ENCODE results near the gene PTP4A2. TPM values are rescaled to one million over a fixed set of nuclear protein-coding genes. Genes with fewer than 3 reads are reported as not detected.

The PTP4A2 gene
- total and polyA plus RNA-seq, 2 of the 13 experiments (the other 11 are each of a cell fraction or from before 2014, with no cell fraction given): 173 to 225 TPM

DNA sequence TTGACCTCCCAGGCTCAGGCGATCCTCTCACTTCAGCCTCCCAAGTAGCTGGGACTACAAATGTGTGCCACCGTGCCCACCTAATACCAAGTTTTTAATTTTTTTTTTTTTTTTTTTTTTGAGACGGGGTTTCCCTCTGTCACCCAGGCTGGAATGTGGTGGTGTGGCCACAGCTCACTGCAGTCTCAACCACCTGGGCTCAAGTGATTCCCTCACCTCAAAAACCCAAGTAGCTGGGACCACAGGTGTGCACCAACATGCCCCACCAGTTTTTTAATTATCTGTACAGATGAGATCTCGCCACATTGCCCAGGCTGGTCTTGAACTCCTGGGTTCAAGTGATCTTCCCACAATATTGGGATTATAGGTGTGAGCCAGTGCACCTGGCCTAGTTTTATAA is 22.7 kb downstream of the PTP4A2 start (continued):
- TF ChIP-seq AKAP8 (CRISPR knock-in tag; IDR thresholded peaks at IDR 0.05) (no peak), ZNF501 (CRISPR knock-in tag; IDR thresholded peaks at IDR 0.05) (no peak)
- TF ChIP-seq, protein P1, sequence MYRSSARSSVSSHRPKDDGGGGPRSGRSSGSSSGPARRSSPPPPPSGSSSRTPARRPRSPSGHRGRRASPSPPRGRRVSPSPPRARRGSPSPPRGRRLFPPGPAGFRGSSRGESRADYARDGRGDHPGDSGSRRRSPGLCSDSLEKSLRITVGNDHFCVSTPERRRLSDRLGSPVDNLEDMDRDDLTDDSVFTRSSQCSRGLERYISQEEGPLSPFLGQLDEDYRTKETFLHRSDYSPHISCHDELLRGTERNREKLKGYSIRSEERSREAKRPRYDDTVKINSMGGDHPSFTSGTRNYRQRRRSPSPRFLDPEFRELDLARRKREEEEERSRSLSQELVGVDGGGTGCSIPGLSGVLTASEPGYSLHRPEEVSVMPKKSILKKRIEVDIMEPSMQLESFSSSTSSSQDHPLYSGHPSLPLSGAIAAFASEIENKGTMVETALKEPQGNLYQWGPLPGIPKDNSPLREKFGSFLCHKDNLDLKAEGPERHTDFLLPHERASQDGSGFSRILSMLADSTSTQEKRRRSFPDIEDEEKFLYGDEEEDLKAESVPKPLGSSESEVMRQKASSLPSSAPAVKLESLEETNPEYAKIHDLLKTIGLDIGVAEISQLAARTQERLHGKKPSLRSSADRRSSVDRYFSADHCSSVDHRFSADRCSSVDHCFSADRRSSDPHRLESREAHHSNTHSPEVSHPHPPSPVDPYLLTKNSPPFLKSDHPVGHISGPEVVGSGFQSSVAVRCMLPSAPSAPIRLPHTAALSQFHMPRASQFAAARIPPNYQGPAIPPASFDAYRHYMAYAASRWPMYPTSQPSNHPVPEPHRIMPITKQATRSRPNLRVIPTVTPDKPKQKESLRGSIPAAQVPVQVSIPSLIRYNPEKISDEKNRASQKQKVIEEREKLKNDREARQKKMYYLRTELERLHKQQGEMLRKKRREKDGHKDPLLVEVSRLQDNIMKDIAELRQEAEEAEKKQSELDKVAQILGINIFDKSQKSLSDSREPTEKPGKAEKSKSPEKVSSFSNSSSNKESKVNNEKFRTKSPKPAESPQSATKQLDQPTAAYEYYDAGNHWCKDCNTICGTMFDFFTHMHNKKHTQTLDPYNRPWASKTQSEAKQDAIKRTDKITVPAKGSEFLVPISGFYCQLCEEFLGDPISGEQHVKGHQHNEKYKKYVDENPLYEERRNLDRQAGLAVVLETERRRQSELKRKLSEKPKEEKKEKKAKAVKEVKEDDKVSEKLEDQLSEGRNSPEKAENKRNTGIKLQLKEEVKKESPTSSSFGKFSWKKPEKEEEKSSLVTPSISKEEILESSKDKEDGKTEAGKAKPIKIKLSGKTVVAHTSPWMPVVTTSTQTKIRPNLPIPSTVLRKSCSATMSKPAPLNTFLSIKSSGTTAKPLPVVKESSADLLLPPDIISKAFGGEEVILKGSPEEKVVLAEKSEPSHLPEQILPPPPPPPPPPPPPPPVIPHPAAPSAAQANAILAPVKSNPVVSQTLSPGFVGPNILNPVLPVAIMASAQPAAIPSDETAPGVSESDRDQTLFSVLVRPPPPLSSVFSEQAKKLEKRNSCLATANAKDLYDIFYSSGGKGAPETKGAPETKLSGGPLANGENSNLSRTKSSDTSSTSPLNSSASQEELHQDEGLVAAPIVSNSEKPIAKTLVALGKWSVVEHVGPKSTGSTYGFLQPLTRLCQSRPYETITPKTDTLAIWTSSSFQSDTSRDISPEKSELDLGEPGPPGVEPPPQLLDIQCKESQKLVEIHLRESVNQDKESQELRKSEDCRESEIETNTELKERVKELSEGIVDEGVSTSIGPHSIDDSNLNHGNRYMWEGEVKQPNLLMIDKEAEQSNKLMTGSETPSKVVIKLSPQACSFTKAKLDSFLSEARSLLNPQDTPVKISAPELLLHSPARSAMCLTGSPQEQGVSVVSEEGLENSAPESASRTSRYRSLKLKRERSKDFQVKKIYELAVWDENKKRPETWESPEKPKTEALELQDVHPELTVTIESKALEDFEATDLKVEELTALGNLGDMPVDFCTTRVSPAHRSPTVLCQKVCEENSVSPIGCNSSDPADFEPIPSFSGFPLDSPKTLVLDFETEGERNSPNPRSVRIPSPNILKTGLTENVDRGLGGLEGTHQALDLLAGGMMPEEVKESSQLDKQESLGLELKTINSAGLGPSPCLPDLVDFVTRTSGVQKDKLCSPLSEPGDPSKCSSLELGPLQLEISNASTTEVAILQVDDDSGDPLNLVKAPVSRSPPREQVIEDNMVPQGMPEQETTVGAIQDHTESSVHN (CRISPR knock-in tag; IDR thresholded peaks at IDR 0.05): no peak

DNA sequence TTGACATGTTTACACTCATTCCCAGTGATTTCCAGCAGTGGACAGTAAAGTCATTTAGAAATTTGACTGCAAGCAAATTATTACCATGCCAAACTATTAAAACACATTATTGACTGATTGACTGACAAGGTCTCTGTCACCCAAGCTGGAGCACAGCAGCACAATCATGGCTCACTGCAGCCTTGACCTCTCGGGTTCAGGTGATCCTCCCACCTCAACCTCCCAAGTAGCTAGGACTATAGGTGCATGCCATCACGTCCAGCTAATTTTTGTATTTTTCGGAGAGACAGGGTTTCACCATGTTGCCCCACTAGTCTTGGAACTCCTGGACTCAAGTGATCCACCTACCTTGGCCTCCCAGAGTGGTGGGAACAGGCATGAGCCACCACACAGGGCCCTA is 24.2 kb downstream of the PTP4A2 start:
- H2AFZ ChIP-seq (ENCODE audit: low read length): no peak overlapping the region
- 94% methylated on average over 3 of the region's 3 CpGs for WGBS (ENCODE audit: low lambda C conversion rate)
- peaks cover 31% of the 10 kb centered on the region for H3K79me2 ChIP-seq (ENCODE audit: insufficient read depth, low read length)
- peaks cover 5 to 51% of the 10 kb centered on the region in 2 experiments; a peak in 3 of 5 replicates for H3K36me3 ChIP-seq (replicated peaks in 1 of 2; ENCODE audit: control insufficient read depth in 1 of 2, insufficient read depth in 2 of 2, low read length in 2 of 2)
- ChIA-PET CTCF (ENCODE audit: low intra/inter-chr PET ratio, low total read pairs) (no interaction called here), POLR2A (no interaction called here)
- H3K27me3 ChIP-seq (ENCODE audit: control insufficient read depth in 1 of 2, insufficient read depth in 2 of 2, low read length in 2 of 2): no peaks in the 10 kb centered on the region
- H3K9me3 ChIP-seq (ENCODE audit: low read length): no peaks in the 10 kb centered on the region
- no peak for TF ChIP-seq EZH2 (conservative IDR thresholded peaks at IDR 0.05; ENCODE audit: low read depth, low read length)
- TF ChIP-seq ZNF263 (CRISPR knock-in tag; IDR thresholded peaks at IDR 0.05): peak; percentile 65
- H3K4me1 ChIP-seq (ENCODE audit: insufficient read depth, low read length): peaks cover 46% of the 10 kb centered on the region
- no peak overlapping the region for H3K4me3 ChIP-seq (replicated peaks in 1 of 3; ENCODE audit: insufficient read depth in 1 of 3, low read depth in 2 of 3, low read length in 3 of 3)
- FAIRE-seq: no peak
- in situ Hi-C loops (cut with HindIII; ENCODE audit: extremely low pct_ligation_motif_present, low pct_unique_long_range_greater_than_20kb) (no loop called here), intact Hi-C loops (cut with micrococcal nuclease; ENCODE audit: unreplicated experiment) (no loop called here)
- ATAC-seq: no peak
- no peak for DNase-seq (ENCODE audit: low spot score)
- H3K9ac ChIP-seq (ENCODE audit: insufficient read depth, low read depth, low read length): no peak overlapping the region
- no peak overlapping the region for H3K4me2 ChIP-seq (ENCODE audit: low read depth, low read length)
- BruUV-seq (replicated peaks): no TSS peak
- 0 out of 2 replicates have a peak, but pooled peaks cover 8% of the 10 kb centered on the region for H4K20me1 ChIP-seq (ENCODE audit: insufficient read depth, low read length)
- H3K27ac ChIP-seq (ENCODE audit: extremely low read length, insufficient read depth, low read length): no peak overlapping the region

All from HepG2 (cell line).